ENCODE data around the gene HMGB4.

Gene HMGB4

GRCh38 chr1:33846861-33847260, 17.0 kb upstream of the HMGB4 start:
- H3K36me3 ChIP-seq (ENCODE audit: control insufficient read depth in 2 of 2, insufficient read depth in 1 of 2, low read length in 2 of 2) = no peaks in the 10 kb centered on the region
- no peaks in the 10 kb centered on the region for H3K9me3 ChIP-seq (ENCODE audit: control insufficient read depth, insufficient read depth, low read depth, low read length)
- CTCF ChIA-PET = interaction anchor here (1.3 kb wide), 1 partner anchor 316 kb away, joined by 3 read pairs; no protein-coding TSS in a partner anchor
- H3K4me3 ChIP-seq (ENCODE audit: low read depth, low read length) = no peak overlapping the region
- TF ChIP-seq RBAK (tag by site-specific recombination; IDR thresholded peaks at IDR 0.05) (no peak), ZFP3 (tag by site-specific recombination; IDR thresholded peaks at IDR 0.05; ENCODE audit: low read depth) (no peak), PATZ1 (tag by site-specific recombination; IDR thresholded peaks at IDR 0.05) (no peak), ZNF514 (tag by site-specific recombination; IDR thresholded peaks at IDR 0.05) (no peak)
- POLR2A ChIA-PET = no interaction called here
- no peaks in the 10 kb centered on the region for H3K4me1 ChIP-seq (ENCODE audit: control insufficient read depth, insufficient read depth, low read length)
- no peak overlapping the region for H3K27ac ChIP-seq (ENCODE audit: extremely low read depth, low read depth, low read length)

- ChIA-PET POLR2A (no interaction called here), CTCF (no interaction called here)
- Histone ChIP-seq H3K27ac (ENCODE audit: extremely low read depth, low read depth, low read length) (no peak overlapping the region), H3K36me3 (ENCODE audit: control insufficient read depth in 2 of 2, insufficient read depth in 1 of 2, low read length in 2 of 2) (no peaks in the 10 kb centered on the region), H3K4me3 (ENCODE audit: low read depth, low read length) (no peak overlapping the region), H3K4me1 (ENCODE audit: control insufficient read depth, insufficient read depth, low read length) (no peaks in the 10 kb centered on the region), H3K9me3 (ENCODE audit: control insufficient read depth, insufficient read depth, low read depth, low read length) (no peaks in the 10 kb centered on the region)
- TF ChIP-seq KLF17 (tag by site-specific recombination; IDR thresholded peaks at IDR 0.05) = no peak
- TF ChIP-seq ZNF555 (tag by site-specific recombination; conservative IDR thresholded peaks at IDR 0.05) = no peak
- TF ChIP-seq ZFP3 (tag by site-specific recombination; IDR thresholded peaks at IDR 0.05; ENCODE audit: low read depth) = no peak
- no peak for TF ChIP-seq ZNF169 (tag by site-specific recombination; IDR thresholded peaks at IDR 0.05)
- no peak for TF ChIP-seq RBAK (tag by site-specific recombination; IDR thresholded peaks at IDR 0.05)
- TF ChIP-seq IKZF3 (tag by site-specific recombination; IDR thresholded peaks at IDR 0.05) = no peak
- TF ChIP-seq ZNF639 (tag by site-specific recombination; IDR thresholded peaks at IDR 0.05) = no peak
- TF ChIP-seq ZNF488 (tag by site-specific recombination; IDR thresholded peaks at IDR 0.05) = no peak
- no peak for TF ChIP-seq ZNF18 (tag by site-specific recombination; IDR thresholded peaks at IDR 0.05)
- TF ChIP-seq ZNF623 (tag by site-specific recombination; IDR thresholded peaks at IDR 0.05) = no peak
- no peak for TF ChIP-seq ZNF155 (tag by site-specific recombination; IDR thresholded peaks at IDR 0.05)
- no peak for TF ChIP-seq ZFP69B (tag by site-specific recombination; IDR thresholded peaks at IDR 0.05)
- TF ChIP-seq ZNF302 (tag by site-specific recombination; IDR thresholded peaks at IDR 0.05; ENCODE audit: low read depth) = no peak
Observed at GRCh38 chr1:33848205-33848937, 15.5 kb upstream of the HMGB4 start.

All from HEK293 (cell line).